H1 (cell line): ENCODE data around the gene SLC26A11. TPM values are rescaled to one million over a fixed set of nuclear protein-coding genes. Genes with fewer than 3 reads are reported as not detected.

Experiments used
- CTCF ChIA-PET: fragments of 300-600 bp; sonication (Branson Sonifier 250); formaldehyde crosslinking; loops from one replicate; lab custom pipeline; 2021; ENCODE audit not compliant: partially characterized antibody; lab: Charles Lee
- POLR2A ChIA-PET: fragments of 300-600 bp; sonication (Branson Sonifier 250); formaldehyde crosslinking; loops from one replicate; lab custom pipeline; 2021; ENCODE audit warnings: inconsistent platforms; ENCODE audit not compliant: partially characterized antibody; lab: Charles Lee
- DNase-seq, 2 experiments: peaks; one replicate each; pipeline versions ENCODE4 v3.0.0 to v3.0.0-alpha.2; 2010 to 2022; ENCODE audit warnings: low spot score in 2 of 2, low read depth in 1 of 2, mixed read lengths in 1 of 2
- FAIRE-seq: peaks from 2 replicates; lab custom pipeline; 2011; peaks lifted over from hg19 to GRCh38; lab: Jason Lieb, UNC
- H2AFZ ChIP-seq: 2 replicates; pipeline ENCODE4 v1.8.1; 2012; ENCODE audit warnings: low read length, inconsistent platforms
- H2AK5ac ChIP-seq: 2 replicates; pipeline ENCODE4 v1.6.1; 2013; ENCODE audit warnings: low read depth, low read length
- H2BK120ac ChIP-seq: replicated peaks from 2 replicates; pipeline ENCODE3; 2013; ENCODE audit warnings: low read depth, low read length, inconsistent platforms
- H2BK12ac ChIP-seq: 2 replicates; pipeline ENCODE4 v1.6.1; 2013; ENCODE audit warnings: low read depth, low read length
- H2BK15ac ChIP-seq: 2 replicates; pipeline ENCODE4 v1.6.1; 2013; ENCODE audit warnings: low read length
- H2BK20ac ChIP-seq: 2 replicates; pipeline ENCODE4 v1.6.1; 2013; ENCODE audit warnings: low read length
- H2BK5ac ChIP-seq: 2 replicates; pipeline ENCODE4 v1.6.1; 2013; ENCODE audit warnings: low read depth, low read length
- H3K14ac ChIP-seq: 2 replicates; pipeline ENCODE4 v1.6.1; 2013; ENCODE audit warnings: inconsistent platforms; ENCODE audit not compliant: insufficient read length
- H3K18ac ChIP-seq: 2 replicates; pipeline ENCODE4 v1.6.1; 2013; ENCODE audit warnings: low read length; ENCODE audit errors: extremely low read depth
- H3K23ac ChIP-seq: 2 replicates; pipeline ENCODE4 v1.6.1; 2013; ENCODE audit warnings: inconsistent platforms; ENCODE audit not compliant: insufficient read length
- H3K23me2 ChIP-seq: 2 replicates; pipeline ENCODE4 v1.6.1; 2013; ENCODE audit warnings: low read depth, low read length
- H3K27ac ChIP-seq: 2 replicates; pipeline ENCODE4 v1.6.1; 2011; ENCODE audit warnings: low read depth, low read length, inconsistent platforms
- H3K27me3 ChIP-seq, 4 experiments: replicated peaks in 1 of 4; 1 replicate in 1 of 4; 2 replicates in 3 of 4; pipeline versions ENCODE4 v1.6.1 to v1.8.1; 2011 to 2013; ENCODE audit warnings: low read length in 3 of 4, mild to moderate bottlenecking in 3 of 4, inconsistent platforms in 2 of 4, mixed read lengths in 2 of 4, moderate library complexity in 1 of 4; ENCODE audit not compliant: control insufficient read depth in 3 of 4, insufficient read depth in 3 of 4; ENCODE audit errors: extremely low read depth in 1 of 4
- H3K36me3 ChIP-seq, 4 experiments: 2 replicates each; pipeline versions ENCODE4 v1.6.1 to v1.8.1; 2011 to 2013; ENCODE audit warnings: mild to moderate bottlenecking in 4 of 4, low read length in 3 of 4, moderate library complexity in 2 of 4, control low read depth in 1 of 4, inconsistent platforms in 1 of 4; ENCODE audit not compliant: insufficient read depth in 4 of 4, control insufficient read depth in 2 of 4
- H3K4ac ChIP-seq: replicated peaks from 2 replicates; pipeline ENCODE3; 2013; ENCODE audit warnings: low read length, low read depth, mixed read lengths, inconsistent platforms; ENCODE audit not compliant: insufficient read length
- H3K4me1 ChIP-seq, 4 experiments: replicated peaks in 1 of 4; 1 replicate in 1 of 4; 2 replicates in 3 of 4; pipeline versions ENCODE4 v1.6.1 to v1.8.1; 2011 to 2013; ENCODE audit warnings: low read length in 3 of 4, inconsistent platforms in 2 of 4, mixed read lengths in 1 of 4; ENCODE audit not compliant: insufficient read depth in 4 of 4, control insufficient read depth in 3 of 4
- H3K4me2 ChIP-seq, 2 experiments: 2 replicates each; pipeline versions ENCODE4 v1.6.1 to v1.8.1; 2011 to 2013; ENCODE audit warnings: low read depth in 2 of 2, low read length in 2 of 2, control low read depth in 1 of 2, inconsistent platforms in 1 of 2, mild to moderate bottlenecking in 1 of 2; ENCODE audit not compliant: insufficient read depth in 1 of 2
- H3K4me3 ChIP-seq, 4 experiments: fragments of 200-600, 300-600 bp in 1 of 4; sonication (generic), shearing (Covaris generic), sonication (Bioruptor Twin) in 1 of 4; 2 replicates each; pipeline versions ENCODE4 v1.5.1 to v1.8.1; 2011 to 2016; ENCODE audit warnings: low read length in 4 of 4, low read depth in 3 of 4, control low read depth in 2 of 4, inconsistent platforms in 2 of 4, mild to moderate bottlenecking in 2 of 4, mixed read lengths in 1 of 4, moderate library complexity in 1 of 4; ENCODE audit not compliant: insufficient read depth in 2 of 4; ENCODE audit errors: extremely low read depth in 1 of 4
- H3K56ac ChIP-seq: replicated peaks from 2 replicates; pipeline ENCODE3; 2013; ENCODE audit warnings: low read depth, mild to moderate bottlenecking, mixed read lengths, low read length, inconsistent platforms; ENCODE audit not compliant: insufficient read length
- H3K79me1 ChIP-seq: 2 replicates; pipeline ENCODE4 v1.6.1; 2013; ENCODE audit warnings: low read depth, low read length, control low read depth
- H3K79me2 ChIP-seq, 2 experiments: 2 replicates each; pipeline versions ENCODE4 v1.6.1 to v1.8.1; 2012 to 2013; ENCODE audit warnings: low read length in 2 of 2, mild to moderate bottlenecking in 2 of 2, inconsistent platforms in 1 of 2; ENCODE audit not compliant: insufficient read depth in 2 of 2, control insufficient read depth in 1 of 2
- H3K9ac ChIP-seq, 4 experiments: replicated peaks in 1 of 4; 1 replicate in 1 of 4; 2 replicates in 3 of 4; pipeline versions ENCODE4 v1.6.1 to v1.8.1; 2011 to 2013; ENCODE audit warnings: low read depth in 3 of 4, low read length in 3 of 4, control low read depth in 2 of 4, mild to moderate bottlenecking in 2 of 4, moderate library complexity in 2 of 4, inconsistent platforms in 1 of 4; ENCODE audit errors: extremely low read depth in 1 of 4
- H3K9me3 ChIP-seq, 2 experiments: 2 replicates each; pipeline versions ENCODE4 v1.6.1 to v1.8.1; 2012 to 2013; ENCODE audit warnings: mild to moderate bottlenecking in 2 of 2, moderate library complexity in 2 of 2, control low read depth in 1 of 2, inconsistent platforms in 1 of 2, low read depth in 1 of 2, low read length in 1 of 2, mixed read lengths in 1 of 2; ENCODE audit not compliant: insufficient read depth in 2 of 2
- H4K20me1 ChIP-seq, 2 experiments: replicated peaks in 1 of 2; 2 replicates each; pipeline versions ENCODE3 to v1.8.1; 2011 to 2013; ENCODE audit warnings: inconsistent platforms in 2 of 2, low read length in 2 of 2, mild to moderate bottlenecking in 1 of 2; ENCODE audit not compliant: insufficient read depth in 2 of 2, control insufficient read depth in 1 of 2
- H4K5ac ChIP-seq: 2 replicates; pipeline ENCODE4 v1.6.1; 2013; ENCODE audit warnings: low read length, low read depth, mixed read lengths, inconsistent platforms; ENCODE audit not compliant: insufficient read length
- H4K8ac ChIP-seq: 2 replicates; pipeline ENCODE4 v1.8.0; 2013; ENCODE audit warnings: mild to moderate bottlenecking, moderate library complexity, low read length, inconsistent platforms; ENCODE audit not compliant: insufficient read depth; ENCODE audit errors: extremely low read depth
- H4K91ac ChIP-seq: replicated peaks from 2 replicates; pipeline ENCODE3; 2013; ENCODE audit warnings: low read length, mixed read lengths, inconsistent platforms; ENCODE audit not compliant: insufficient read length
- BRCA1 ChIP-seq: IDR thresholded peaks from 2 replicates; pipeline ENCODE4 v1.6.1; 2012; ENCODE audit warnings: low read depth, low read length, improper control_type of control experiment
- EP300 ChIP-seq, 2 experiments: IDR thresholded peaks; 1 replicate in 1 of 2; 2 replicates in 1 of 2; pipeline ENCODE4 v1.6.1; 2011 to 2012; ENCODE audit warnings: low read depth in 2 of 2, low read length in 2 of 2, mild to moderate bottlenecking in 2 of 2, borderline replicate concordance in 1 of 2, inconsistent platforms in 1 of 2, moderate library complexity in 1 of 2
- KDM1A ChIP-seq: fragments of 200-600, 300-600 bp; sonication (generic); IDR thresholded peaks from 2 replicates; pipeline ENCODE4 v1.7.1; 2016; ENCODE audit warnings: mild to moderate bottlenecking, low read length, borderline replicate concordance
- MAFK ChIP-seq: IDR thresholded peaks from 2 replicates; pipeline ENCODE4 v1.6.1; 2012; ENCODE audit warnings: low read depth, mild to moderate bottlenecking, improper control_type of control experiment, low read length
- NRF1 ChIP-seq: IDR thresholded peaks from 2 replicates; pipeline ENCODE4 v1.6.1; 2011; ENCODE audit warnings: mild to moderate bottlenecking, low read depth, low read length, improper control_type of control experiment
- RXRA ChIP-seq: IDR thresholded peaks from 2 replicates; pipeline ENCODE4 v1.6.1; 2011; ENCODE audit warnings: low read depth, mild to moderate bottlenecking, low read length, moderate library complexity; ENCODE audit not compliant: insufficient read depth
- SIX5 ChIP-seq: IDR thresholded peaks from 2 replicates; pipeline ENCODE4 v1.6.1; 2011; ENCODE audit warnings: mild to moderate bottlenecking, low read depth, low read length
- WGBS, 2 experiments: shearing (Covaris generic) in 1 of 2; methylation state at CpG; one replicate each; pipeline versions ENCODE4 v1.1.6 to v1.1.7; 2013 to 2015; ENCODE audit warnings: low lambda C conversion rate in 2 of 2, mixed read lengths in 2 of 2, inconsistent platforms in 1 of 2, low coverage in 1 of 2, missing lambda C conversion rate in 1 of 2; ENCODE audit not compliant: insufficient replicate concordance in 2 of 2, insufficient coverage in 1 of 2, insufficient read length in 1 of 2; ENCODE audit errors: extremely low coverage in 1 of 2, missing lambda C conversion rate in 1 of 2; 5-methylcytosine and 5-hydroxymethylcytosine counted together
- polyA plus RNA-seq, 7 experiments: library from polyadenylated mRNA; depleted of rRNA in 3 of 7; stranded (reverse) in 5 of 7; unstranded in 2 of 7; fragments of >200 nt in 5 of 7; fragments of 200-250 nt in 2 of 7; gene quantifications; 1 replicate in 5 of 7; 2 replicates in 1 of 7; 4 replicates in 1 of 7; pipeline versions ENCODE4 v1.2.1 to v1.2.3, GENCODE V29; 2011 to 2013; ENCODE audit warnings: missing spikeins in 2 of 7, mixed read lengths in 2 of 7
- total RNA-seq: library from RNA; stranded (reverse); fragmentation: NEBNext Ultra II Directional; extraction: Animal tissue kit (Norgen Biotek cat#: 25700); gene quantifications from 2 replicates; pipeline ENCODE4 v1.2.1, GENCODE V29; 2021
- TF ChIP-seq, protein P1 (sequence below): IDR thresholded peaks from 2 replicates; pipeline ENCODE4 v1.6.1; 2012; ENCODE audit warnings: inconsistent platforms

SLC26A11 gene
- total and polyA plus RNA-seq, 2 of the 8 experiments (the other 6 are each of a cell fraction or from before 2014, with no cell fraction given), result 15.5 to 25.9 TPM

DNA sequence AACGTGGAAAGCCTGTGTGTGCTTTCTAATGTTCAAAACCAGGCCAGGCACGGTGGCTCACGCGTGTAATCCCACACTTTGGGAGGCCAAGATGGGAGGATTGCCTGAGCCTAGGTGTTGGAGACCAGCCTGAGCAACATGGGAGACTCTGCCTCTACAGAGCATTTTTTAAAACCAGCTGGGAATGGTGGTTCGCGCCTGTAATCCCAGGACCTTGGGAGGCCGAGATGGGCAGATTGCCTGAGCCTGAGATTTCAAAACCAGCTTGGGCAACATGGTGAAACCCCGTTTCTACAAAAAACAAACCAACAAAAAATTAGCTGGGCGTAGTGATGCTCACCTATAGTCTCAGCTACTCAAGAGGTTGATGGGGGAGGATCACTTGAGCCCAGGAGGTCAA lies 66.8 kb downstream of the SLC26A11 start:
- WGBS, 2 experiments, result 95% methylated on average over 9 of the region's 9 CpGs; no CpG with 5 or more reads in 1 of the 2 experiments
- FAIRE-seq, result no peak
- H3K23ac ChIP-seq, result no peak overlapping the region
- no peaks in the 10 kb centered on the region for H3K23me2 ChIP-seq
- H3K27ac ChIP-seq, result no peak overlapping the region
- H4K8ac ChIP-seq, result no peak overlapping the region
- no peak overlapping the region for H4K5ac ChIP-seq
- H2BK5ac ChIP-seq, result no peak overlapping the region
- no peak overlapping the region for H3K4me3 ChIP-seq
- no peak overlapping the region for H3K18ac ChIP-seq
- H2AK5ac ChIP-seq, result no peak overlapping the region
- POLR2A ChIA-PET, result interaction anchor here (0.6 to 1.9 kb wide), 5 partner anchors 12 to 90 kb away, joined by 3 to 5 read pairs (median 4); no protein-coding TSS in a partner anchor
- no peak overlapping the region for H2BK15ac ChIP-seq
- peaks cover 0 to 10% of the 10 kb centered on the region in 2 experiments for H4K20me1 ChIP-seq
- no peaks in the 10 kb centered on the region for H3K79me2 ChIP-seq
- no peak overlapping the region for H2BK20ac ChIP-seq
- H3K4me1 ChIP-seq, result peaks cover 0 to 3% (median under 1%) of the 10 kb centered on the region in 4 experiments; a peak in 2 of 7 replicates
- H3K27me3 ChIP-seq, result no peaks in the 10 kb centered on the region
- H4K91ac ChIP-seq, result no peak overlapping the region
- CTCF ChIA-PET, result interaction anchor here (0.6 to 1.4 kb wide), 4 partner anchors 8 to 44 kb away, joined by 3 to 7 read pairs (median 4); no protein-coding TSS in a partner anchor
- DNase-seq, result no peak
- H2AFZ ChIP-seq, result no peak overlapping the region
- 0 out of 2 replicates have a peak, but pooled peaks cover 3% of the 10 kb centered on the region for H3K79me1 ChIP-seq
- H2BK120ac ChIP-seq, result no peak overlapping the region
- no peak overlapping the region for H3K4me2 ChIP-seq
- no peak overlapping the region for H3K56ac ChIP-seq
- peaks cover 7 to 26% (median 20%) of the 10 kb centered on the region in 4 experiments; a peak in 7 of 8 replicates for H3K36me3 ChIP-seq
- H3K4ac ChIP-seq, result no peak overlapping the region
- TF ChIP-seq RXRA, result no peak
- TF ChIP-seq KDM1A, result no peak
- no peak for TF ChIP-seq NRF1
- no peak for TF ChIP-seq EP300 (IDR thresholded peaks at IDR 0.05; ENCODE audit: borderline replicate concordance in 1 of 2, low read depth in 2 of 2, low read length in 2 of 2)
- TF ChIP-seq MAFK, result no peak
- TF ChIP-seq BRCA1, result no peak
- TF ChIP-seq SIX5, result no peak
- TF ChIP-seq, protein P1, sequence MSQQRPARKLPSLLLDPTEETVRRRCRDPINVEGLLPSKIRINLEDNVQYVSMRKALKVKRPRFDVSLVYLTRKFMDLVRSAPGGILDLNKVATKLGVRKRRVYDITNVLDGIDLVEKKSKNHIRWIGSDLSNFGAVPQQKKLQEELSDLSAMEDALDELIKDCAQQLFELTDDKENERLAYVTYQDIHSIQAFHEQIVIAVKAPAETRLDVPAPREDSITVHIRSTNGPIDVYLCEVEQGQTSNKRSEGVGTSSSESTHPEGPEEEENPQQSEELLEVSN, result no peak
- H3K9me3 ChIP-seq, result no peaks in the 10 kb centered on the region
- no peak overlapping the region for H3K9ac ChIP-seq
- H2BK12ac ChIP-seq, result no peak overlapping the region
- H3K14ac ChIP-seq, result no peak overlapping the region
